HAP-1 (cell line): ENCODE measurements around the gene IRX3.

Source experiments
- DNase-seq, 2 experiments: peaks; one replicate each; pipeline ENCODE4 v3.0.0-alpha.2; 2016 to 2020; ENCODE audit warnings: low spot score in 2 of 2
- H3K27me3 ChIP-seq: fragments of 250-450 bp; sonication (Bioruptor Pico); 2 replicates; pipeline ENCODE4 v1.5.1; 2020; ENCODE audit warnings: low read depth, mild to moderate bottlenecking, moderate library complexity
- H3K36me3 ChIP-seq: fragments of 250-450 bp; sonication (Bioruptor Pico); replicated peaks from 2 replicates; pipeline ENCODE4 v1.5.1; 2020; ENCODE audit warnings: mild to moderate bottlenecking
- H3K4me1 ChIP-seq: fragments of 250-450 bp; sonication (Bioruptor Pico); 2 replicates; pipeline ENCODE4 v1.5.1; 2020; ENCODE audit warnings: mild to moderate bottlenecking
- H3K4me3 ChIP-seq: fragments of 250-450 bp; sonication (Bioruptor Pico); 2 replicates; pipeline ENCODE4 v1.5.1; 2020; ENCODE audit warnings: mild to moderate bottlenecking, moderate library complexity
- H3K9me3 ChIP-seq: fragments of 250-450 bp; sonication (Bioruptor Pico); 2 replicates; pipeline ENCODE4 v1.5.1; 2020; ENCODE audit warnings: mild to moderate bottlenecking, moderate library complexity
- in situ Hi-C: fragments of 300-500 bp; cut with MboI; formaldehyde crosslinking; loops from 3 replicates; pipeline ENCODE4 v1.14.3; 2020; ENCODE audit warnings: low sequenced_read_pairs, inconsistent platforms, mixed read lengths

The IRX3 gene

GRCh38 chr16:54312502-54312991 lies 26.0 kb upstream of the IRX3 start:
- no peak for DNase-seq

GRCh38 chr16:54309341-54309740 lies 22.8 kb upstream of the IRX3 start:
- Histone ChIP-seq H3K27me3 (no peaks in the 10 kb centered on the region), H3K9me3 (no peaks in the 10 kb centered on the region), H3K4me3 (no peak overlapping the region), H3K4me1 (no peaks in the 10 kb centered on the region), H3K36me3 (no peaks in the 10 kb centered on the region)
- DNase-seq: no peak
- in situ Hi-C loops: no loop called here

More at GRCh38 chr16:54312502-54312991, 26.0 kb upstream of the IRX3 start:
- H3K27me3 ChIP-seq: no peaks in the 10 kb centered on the region
- no peaks in the 10 kb centered on the region for H3K4me1 ChIP-seq
- in situ Hi-C loops: no loop called here
- no peak overlapping the region for H3K4me3 ChIP-seq
- H3K9me3 ChIP-seq: no peaks in the 10 kb centered on the region
- no peaks in the 10 kb centered on the region for H3K36me3 ChIP-seq

GRCh38 chr16:54305080-54305479 lies 18.5 kb upstream of the IRX3 start:
- H3K36me3 ChIP-seq: no peaks in the 10 kb centered on the region
- no peak for DNase-seq
- no peaks in the 10 kb centered on the region for H3K4me1 ChIP-seq
- no peaks in the 10 kb centered on the region for H3K9me3 ChIP-seq
- no peak overlapping the region for H3K4me3 ChIP-seq
- in situ Hi-C loops: no loop called here
- H3K27me3 ChIP-seq: no peaks in the 10 kb centered on the region

- no peaks in the 10 kb centered on the region for H3K9me3 ChIP-seq
- in situ Hi-C loops: no loop called here
- no peaks in the 10 kb centered on the region for H3K36me3 ChIP-seq
- no peaks in the 10 kb centered on the region for H3K27me3 ChIP-seq
- no peak for DNase-seq
- no peaks in the 10 kb centered on the region for H3K4me1 ChIP-seq
- H3K4me3 ChIP-seq: no peak overlapping the region
These were observed 17.0 kb upstream of the IRX3 start for GRCh38 chr16:54303613-54304012.

- in situ Hi-C loops: loop anchor here (25.0 kb wide), 2 partner anchors 535 to 965 kb away; no protein-coding TSS in a partner anchor
- Histone ChIP-seq H3K27me3 (no peaks in the 10 kb centered on the region), H3K4me3 (no peak overlapping the region), H3K9me3 (no peaks in the 10 kb centered on the region), H3K36me3 (no peaks in the 10 kb centered on the region), H3K4me1 (no peaks in the 10 kb centered on the region)
- DNase-seq: no peak
These were observed 10.6 kb upstream of the IRX3 start for GRCh38 chr16:54297154-54297553.

GRCh38 chr16:54296543-54296942 lies 10.0 kb upstream of the IRX3 start:
- no peaks in the 10 kb centered on the region for H3K36me3 ChIP-seq
- DNase-seq: no peak
- in situ Hi-C loops: loop anchor here (25.0 kb wide), 2 partner anchors 534 to 966 kb away; no protein-coding TSS in a partner anchor
- H3K4me1 ChIP-seq: no peaks in the 10 kb centered on the region
- H3K27me3 ChIP-seq: no peaks in the 10 kb centered on the region
- H3K4me3 ChIP-seq: no peak overlapping the region
- no peaks in the 10 kb centered on the region for H3K9me3 ChIP-seq

GRCh38 chr16:54291656-54292487 lies 5.3 kb upstream of the IRX3 start:
- in situ Hi-C loops: loop anchor here (25.0 kb wide), 2 partner anchors 530 to 970 kb away; no protein-coding TSS in a partner anchor
- DNase-seq: no peak
- Histone ChIP-seq H3K9me3 (no peaks in the 10 kb centered on the region), H3K27me3 (no peaks in the 10 kb centered on the region), H3K4me3 (no peak overlapping the region), H3K36me3 (no peaks in the 10 kb centered on the region), H3K4me1 (no peaks in the 10 kb centered on the region)

GRCh38 chr16:54290833-54291655 lies 4.5 kb upstream of the IRX3 start:
- no peaks in the 10 kb centered on the region for H3K27me3 ChIP-seq
- no peak overlapping the region for H3K4me3 ChIP-seq

GRCh38 chr16:54289945-54290832 lies 3.6 kb upstream of the IRX3 start:
- Histone ChIP-seq H3K4me3 (no peak overlapping the region), H3K4me1 (no peaks in the 10 kb centered on the region), H3K36me3 (no peaks in the 10 kb centered on the region), H3K27me3 (no peaks in the 10 kb centered on the region), H3K9me3 (no peaks in the 10 kb centered on the region)
- in situ Hi-C loops: loop anchor here (10.0 to 25.0 kb wide), 3 partner anchors 528 to 972 kb away; partner anchors contain the start of gene IRX5
- DNase-seq: no peak

More at GRCh38 chr16:54290833-54291655, 4.5 kb upstream of the IRX3 start:
- no peaks in the 10 kb centered on the region for H3K36me3 ChIP-seq
- H3K9me3 ChIP-seq: no peaks in the 10 kb centered on the region
- in situ Hi-C loops: loop anchor here (25.0 kb wide), 2 partner anchors 529 to 971 kb away; no protein-coding TSS in a partner anchor
- DNase-seq: no peak
- no peaks in the 10 kb centered on the region for H3K4me1 ChIP-seq

GRCh38 chr16:54289242-54289944 lies 2.8 kb upstream of the IRX3 start:
- Histone ChIP-seq H3K9me3 (no peaks in the 10 kb centered on the region), H3K27me3 (no peaks in the 10 kb centered on the region), H3K4me3 (no peak overlapping the region), H3K4me1 (no peaks in the 10 kb centered on the region), H3K36me3 (no peaks in the 10 kb centered on the region)
- DNase-seq: no peak
- in situ Hi-C loops: loop anchor here (10.0 to 25.0 kb wide), 3 partner anchors 527 to 973 kb away; partner anchors contain the start of gene IRX5

GRCh38 chr16:54288835-54289241 lies 2.3 kb upstream of the IRX3 start:
- in situ Hi-C loops: loop anchor here (10.0 to 25.0 kb wide), 3 partner anchors 527 to 973 kb away; partner anchors contain the start of gene IRX5
- DNase-seq: no peak
- H3K4me3 ChIP-seq: no peak overlapping the region
- no peaks in the 10 kb centered on the region for H3K4me1 ChIP-seq
- H3K9me3 ChIP-seq: no peaks in the 10 kb centered on the region
- no peaks in the 10 kb centered on the region for H3K36me3 ChIP-seq
- H3K27me3 ChIP-seq: no peaks in the 10 kb centered on the region

GRCh38 chr16:54288030-54288834 lies 1.6 kb upstream of the IRX3 start:
- H3K4me1 ChIP-seq: no peaks in the 10 kb centered on the region
- no peaks in the 10 kb centered on the region for H3K27me3 ChIP-seq
- H3K4me3 ChIP-seq: no peak overlapping the region
- in situ Hi-C loops: loop anchor here (10.0 to 25.0 kb wide), 3 partner anchors 526 to 974 kb away; partner anchors contain the start of gene IRX5
- no peak for DNase-seq
- H3K36me3 ChIP-seq: no peaks in the 10 kb centered on the region
- no peaks in the 10 kb centered on the region for H3K9me3 ChIP-seq
